Calu3 (cell line): ENCODE data around the gene RAB33A. TPM values are rescaled to one million over a fixed set of nuclear protein-coding genes. Genes with fewer than 3 reads are reported as not detected.

ENCODE experiments used
- BruUV-seq: library from RNA; stranded (reverse); fragments of 400-500 nt; replicated peaks from 2 replicates; lab custom pipeline; 2021; lab: Mats Ljungman, UMichigan
- CTCF ChIA-PET: fragments of 300-600 bp; sonication (Branson Sonifier 250); formaldehyde crosslinking; loops from one replicate; lab custom pipeline; 2022; ENCODE audit warnings: antibody characterized with exemption; lab: Charles Lee
- DNase-seq: peaks from one replicate; pipeline ENCODE4 v3.0.0; 2022
- H3K27ac Mint-ChIP-seq: one replicate; pipeline ENCODE4 v1.8.0; 2022; ENCODE audit warnings: mixed read lengths; ENCODE audit not compliant: unreplicated experiment
- H3K27me3 Mint-ChIP-seq: one replicate; pipeline ENCODE4 v1.8.0; 2022; ENCODE audit warnings: mixed read lengths; ENCODE audit not compliant: unreplicated experiment
- H3K36me3 Mint-ChIP-seq: one replicate; pipeline ENCODE4 v1.8.0; 2022; ENCODE audit warnings: mild to moderate bottlenecking, moderate library complexity, mixed read lengths; ENCODE audit not compliant: insufficient read depth, unreplicated experiment
- H3K4me1 Mint-ChIP-seq: one replicate; pipeline ENCODE4 v1.8.0; 2022; ENCODE audit warnings: mild to moderate bottlenecking, low read depth, mixed read lengths; ENCODE audit not compliant: unreplicated experiment
- H3K4me3 Mint-ChIP-seq: one replicate; pipeline ENCODE4 v1.8.0; 2022; ENCODE audit warnings: mild to moderate bottlenecking, low read depth, moderate library complexity, mixed read lengths; ENCODE audit not compliant: unreplicated experiment
- H3K9me3 Mint-ChIP-seq: one replicate; pipeline ENCODE4 v1.8.0; 2022; ENCODE audit warnings: low read depth, mixed read lengths; ENCODE audit not compliant: unreplicated experiment
- intact Hi-C: fragments of 100-400 bp; cut with micrococcal nuclease; formaldehyde crosslinking; loops from one replicate; pipeline ENCODE4 v1.10.0; 2022; ENCODE audit not compliant: unreplicated experiment
- total RNA-seq: library from RNA; stranded (reverse); gene quantifications from 2 replicates; pipeline ENCODE4 v1.2.3, GENCODE V29; 2022
- TF ChIP-seq, protein P1 (sequence below): fragments of 200-600 bp; IDR thresholded peaks from one replicate; pipeline ENCODE4 v1.8.0; 2022; ENCODE audit warnings: antibody characterized with exemption; ENCODE audit not compliant: unreplicated experiment

The RAB33A gene
- total RNA-seq, 1 experiment from 2014 or later, result not detected

DNA sequence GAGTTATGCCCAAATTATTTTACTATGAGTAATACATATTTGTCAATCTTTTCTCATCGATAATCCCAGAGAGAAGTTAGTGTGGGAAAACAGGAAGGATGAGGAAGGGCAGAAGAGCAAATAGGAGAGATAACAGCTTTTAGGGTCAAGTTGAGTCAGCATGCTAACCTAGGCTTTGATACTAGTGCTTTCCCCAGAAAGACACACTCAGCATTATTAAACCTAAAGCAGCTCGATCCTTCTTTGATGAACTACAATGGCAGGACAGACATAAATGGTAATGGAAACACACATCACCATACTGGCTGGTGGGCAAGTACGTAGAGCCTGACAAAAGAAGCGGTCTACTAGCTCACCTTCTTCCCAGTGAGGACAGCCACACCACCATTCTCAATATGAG, 26.6 kb upstream of the RAB33A start:
- Mint-ChIP-seq H3K36me3 (peaks cover 23% of the 10 kb centered on the region), H3K4me1 (no peaks in the 10 kb centered on the region), H3K4me3 (no peak overlapping the region), H3K27ac (no peak overlapping the region), H3K27me3 (no peaks in the 10 kb centered on the region), H3K9me3 (no peaks in the 10 kb centered on the region)
- intact Hi-C loops, result no loop called here
- no peak for DNase-seq
- no TSS peak for BruUV-seq
- TF ChIP-seq, protein P1, sequence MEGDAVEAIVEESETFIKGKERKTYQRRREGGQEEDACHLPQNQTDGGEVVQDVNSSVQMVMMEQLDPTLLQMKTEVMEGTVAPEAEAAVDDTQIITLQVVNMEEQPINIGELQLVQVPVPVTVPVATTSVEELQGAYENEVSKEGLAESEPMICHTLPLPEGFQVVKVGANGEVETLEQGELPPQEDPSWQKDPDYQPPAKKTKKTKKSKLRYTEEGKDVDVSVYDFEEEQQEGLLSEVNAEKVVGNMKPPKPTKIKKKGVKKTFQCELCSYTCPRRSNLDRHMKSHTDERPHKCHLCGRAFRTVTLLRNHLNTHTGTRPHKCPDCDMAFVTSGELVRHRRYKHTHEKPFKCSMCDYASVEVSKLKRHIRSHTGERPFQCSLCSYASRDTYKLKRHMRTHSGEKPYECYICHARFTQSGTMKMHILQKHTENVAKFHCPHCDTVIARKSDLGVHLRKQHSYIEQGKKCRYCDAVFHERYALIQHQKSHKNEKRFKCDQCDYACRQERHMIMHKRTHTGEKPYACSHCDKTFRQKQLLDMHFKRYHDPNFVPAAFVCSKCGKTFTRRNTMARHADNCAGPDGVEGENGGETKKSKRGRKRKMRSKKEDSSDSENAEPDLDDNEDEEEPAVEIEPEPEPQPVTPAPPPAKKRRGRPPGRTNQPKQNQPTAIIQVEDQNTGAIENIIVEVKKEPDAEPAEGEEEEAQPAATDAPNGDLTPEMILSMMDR, result no peak
- CTCF ChIA-PET, result no interaction called here

DNA sequence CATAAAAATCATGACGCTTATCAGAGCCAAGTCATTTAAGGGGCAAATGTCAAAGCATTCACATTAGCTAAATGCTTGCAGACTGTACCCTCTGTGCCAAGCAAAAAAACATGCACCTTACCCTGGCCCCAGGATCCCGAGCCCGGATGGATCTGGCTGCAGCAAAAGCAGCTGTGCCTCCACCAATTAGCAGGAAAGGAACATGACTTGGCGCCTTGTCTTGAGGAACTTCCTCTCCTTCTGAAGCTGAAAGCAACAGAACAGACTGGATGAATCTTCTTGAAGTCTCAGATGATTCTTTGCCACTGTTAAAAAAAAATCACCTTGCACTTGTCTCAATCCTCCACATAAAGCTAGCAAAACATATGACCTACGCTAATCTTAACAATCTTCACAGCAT, 24.1 kb upstream of the RAB33A start:
- Mint-ChIP-seq H3K4me1 (no peaks in the 10 kb centered on the region), H3K27ac (no peak overlapping the region), H3K27me3 (no peaks in the 10 kb centered on the region), H3K4me3 (no peak overlapping the region), H3K9me3 (no peaks in the 10 kb centered on the region), H3K36me3 (peaks cover 20% of the 10 kb centered on the region)
- no peak for DNase-seq
- BruUV-seq, result no TSS peak
- TF ChIP-seq, protein P1, result no peak
- CTCF ChIA-PET, result no interaction called here
- intact Hi-C loops, result no loop called here

DNA sequence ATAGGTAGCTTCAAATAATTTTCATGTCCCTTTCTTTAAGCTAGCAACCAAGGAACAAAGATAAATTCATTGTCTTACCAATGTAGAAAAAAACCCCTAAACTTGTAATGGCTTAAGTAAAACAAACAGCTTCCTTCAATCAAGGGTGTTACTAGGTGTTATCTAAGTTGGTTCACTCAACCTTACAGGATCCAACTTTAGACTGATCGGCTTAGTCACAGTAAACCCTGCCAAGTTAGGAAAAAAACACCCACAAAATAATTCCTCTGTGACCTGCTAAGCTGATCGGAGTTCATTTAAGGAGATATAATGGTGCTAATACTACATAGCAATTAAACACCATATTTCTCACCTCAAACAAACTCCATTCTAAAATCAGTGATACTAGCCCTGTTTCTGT, 16.2 kb upstream of the RAB33A start:
- intact Hi-C loops, result no loop called here
- H3K9me3 Mint-ChIP-seq, result no peaks in the 10 kb centered on the region
- H3K4me3 Mint-ChIP-seq, result no peak overlapping the region
- BruUV-seq, result no TSS peak
- TF ChIP-seq, protein P1, result no peak
- no peak for DNase-seq
- no peak overlapping the region for H3K27ac Mint-ChIP-seq
- H3K36me3 Mint-ChIP-seq, result no peaks in the 10 kb centered on the region
- CTCF ChIA-PET, result no interaction called here
- no peaks in the 10 kb centered on the region for H3K4me1 Mint-ChIP-seq
- no peaks in the 10 kb centered on the region for H3K27me3 Mint-ChIP-seq

DNA sequence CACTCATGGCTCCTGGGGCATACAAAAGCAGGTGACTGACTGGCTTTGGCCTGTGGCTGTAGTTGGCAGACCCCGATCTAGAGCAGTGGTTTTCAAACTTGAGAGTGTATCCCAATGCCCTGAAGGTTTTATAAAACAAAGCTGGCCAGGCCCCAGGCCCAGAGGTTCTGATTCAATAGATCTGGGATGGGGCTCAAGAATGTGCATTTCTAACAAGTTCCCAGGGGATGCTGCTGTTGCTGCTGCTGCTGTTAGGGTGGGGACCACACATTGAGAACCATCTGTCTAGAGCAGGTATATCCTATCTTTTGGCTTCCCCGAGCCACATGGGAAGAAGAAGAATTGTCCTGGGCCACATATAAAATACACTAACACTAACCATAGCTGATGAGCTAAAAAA, 13.5 kb upstream of the RAB33A start:
- CTCF ChIA-PET, result no interaction called here
- no TSS peak for BruUV-seq
- peaks cover 10% of the 10 kb centered on the region for H3K4me1 Mint-ChIP-seq
- H3K9me3 Mint-ChIP-seq, result no peaks in the 10 kb centered on the region
- no peak overlapping the region for H3K27ac Mint-ChIP-seq
- no peak for DNase-seq
- TF ChIP-seq, protein P1, result no peak
- no peak overlapping the region for H3K4me3 Mint-ChIP-seq
- no peaks in the 10 kb centered on the region for H3K36me3 Mint-ChIP-seq
- intact Hi-C loops, result no loop called here
- H3K27me3 Mint-ChIP-seq, result no peaks in the 10 kb centered on the region
